8988T (cell line): Measurements from ENCODE around the gene ZNF793.

Experiments used
- DNase-seq: peaks from one replicate; pipeline ENCODE4 v3.0.0; 2011

The ZNF793 gene

DNA sequence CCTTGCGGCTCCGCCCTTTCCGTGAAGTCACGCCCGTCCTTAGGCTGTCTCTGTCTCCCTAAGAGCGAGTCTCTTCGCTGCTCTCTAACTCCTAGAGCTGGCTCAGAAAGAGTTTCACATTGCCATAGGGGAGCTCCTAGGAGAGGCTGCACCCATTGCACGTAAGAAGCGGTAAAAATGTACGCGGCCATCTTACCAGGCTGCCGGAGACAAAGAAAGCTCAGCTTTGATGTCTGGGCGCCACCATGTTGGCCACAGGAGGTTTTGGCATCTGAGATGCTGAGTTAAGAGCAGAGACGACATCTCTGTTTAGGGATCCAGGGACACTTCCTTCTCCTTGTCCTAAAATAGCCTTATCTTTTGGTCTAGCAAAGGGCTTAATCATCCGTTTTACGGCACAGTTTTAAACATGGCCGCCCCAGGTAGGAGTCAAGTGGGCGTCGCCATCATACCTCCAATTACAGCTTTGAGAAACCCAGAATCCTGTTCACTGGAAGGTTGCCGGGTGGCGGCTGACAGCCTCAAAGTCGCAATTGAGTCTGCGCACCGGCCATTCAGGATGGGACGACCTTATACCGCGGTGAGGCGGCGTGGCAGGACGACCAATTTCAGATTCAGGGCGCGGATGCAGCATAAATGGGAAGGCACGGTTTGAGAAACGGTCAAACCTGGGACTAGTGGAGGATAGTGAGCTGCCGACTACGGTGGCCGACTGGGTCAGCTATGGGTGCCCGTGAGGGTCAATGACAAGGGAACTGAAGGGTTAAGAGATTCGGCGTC, at the start of gene ZNF793:
ZNF793 (plus strand) TSS at position 553 of the 780 bp plus-strand sequence. CDS start 16,501 bp downstream, outside the sequence.
- DNase-seq, result peak; percentile 79

DNA sequence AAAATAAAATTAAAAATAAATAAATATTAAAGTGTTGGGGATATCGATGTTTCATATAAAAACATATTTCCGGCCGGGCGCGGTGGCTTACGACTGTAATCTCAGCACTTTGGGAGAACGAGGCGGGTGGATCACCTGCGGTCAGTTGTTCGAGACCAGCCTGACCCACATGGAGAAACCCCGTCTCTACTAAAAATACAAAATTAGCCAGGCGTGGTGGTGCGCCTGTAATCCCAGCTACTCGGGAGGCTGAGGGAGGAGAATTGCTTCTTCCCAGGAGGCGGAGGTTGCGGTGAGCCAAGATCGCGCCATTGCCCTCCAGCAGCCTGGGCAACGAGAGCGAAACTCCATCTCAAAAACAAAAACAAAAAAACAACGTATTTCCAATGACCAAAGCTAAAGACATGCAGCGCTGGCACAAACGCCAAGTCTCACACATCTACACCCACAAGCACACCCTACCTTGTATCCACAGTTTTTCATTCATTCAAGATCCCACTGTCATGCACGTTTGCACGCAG, 40.4 kb upstream of the ZNF793 start:
- DNase-seq, result no peak

GRCh38 chr19:37466798-37467607, 39.7 kb upstream of the ZNF793 start, which contains the start of gene ZNF569:
TSS of gene ZNF569 (minus strand) at chr19:37467444. CDS start at chr19:37444921, 22,523 bp downstream.
- DNase-seq, result peak; percentile 61

DNA sequence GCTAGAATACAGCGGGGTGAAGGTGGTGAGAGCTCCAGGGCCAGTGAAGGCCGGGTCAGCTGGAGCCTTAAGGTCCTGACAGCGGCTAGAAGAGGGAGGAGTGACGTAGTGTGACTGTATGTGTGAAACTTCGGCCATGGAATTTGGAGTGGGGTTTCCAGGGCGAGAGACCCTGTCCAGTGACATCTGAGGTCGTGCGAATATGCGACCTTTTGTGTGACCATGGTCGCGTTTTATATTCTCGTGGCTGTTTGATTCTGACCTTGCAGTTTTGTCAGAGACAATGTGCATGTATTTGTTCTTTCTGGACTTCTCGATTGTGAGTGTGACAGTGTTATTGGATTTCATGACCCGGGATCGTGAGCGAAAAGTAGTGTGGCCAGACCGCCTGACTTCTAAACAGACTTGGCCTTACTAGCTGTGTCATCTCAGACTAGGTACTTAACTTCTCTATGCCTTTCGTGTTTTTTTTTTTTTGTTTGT, 39.1 kb upstream of the ZNF793 start:
- no peak for DNase-seq

DNA sequence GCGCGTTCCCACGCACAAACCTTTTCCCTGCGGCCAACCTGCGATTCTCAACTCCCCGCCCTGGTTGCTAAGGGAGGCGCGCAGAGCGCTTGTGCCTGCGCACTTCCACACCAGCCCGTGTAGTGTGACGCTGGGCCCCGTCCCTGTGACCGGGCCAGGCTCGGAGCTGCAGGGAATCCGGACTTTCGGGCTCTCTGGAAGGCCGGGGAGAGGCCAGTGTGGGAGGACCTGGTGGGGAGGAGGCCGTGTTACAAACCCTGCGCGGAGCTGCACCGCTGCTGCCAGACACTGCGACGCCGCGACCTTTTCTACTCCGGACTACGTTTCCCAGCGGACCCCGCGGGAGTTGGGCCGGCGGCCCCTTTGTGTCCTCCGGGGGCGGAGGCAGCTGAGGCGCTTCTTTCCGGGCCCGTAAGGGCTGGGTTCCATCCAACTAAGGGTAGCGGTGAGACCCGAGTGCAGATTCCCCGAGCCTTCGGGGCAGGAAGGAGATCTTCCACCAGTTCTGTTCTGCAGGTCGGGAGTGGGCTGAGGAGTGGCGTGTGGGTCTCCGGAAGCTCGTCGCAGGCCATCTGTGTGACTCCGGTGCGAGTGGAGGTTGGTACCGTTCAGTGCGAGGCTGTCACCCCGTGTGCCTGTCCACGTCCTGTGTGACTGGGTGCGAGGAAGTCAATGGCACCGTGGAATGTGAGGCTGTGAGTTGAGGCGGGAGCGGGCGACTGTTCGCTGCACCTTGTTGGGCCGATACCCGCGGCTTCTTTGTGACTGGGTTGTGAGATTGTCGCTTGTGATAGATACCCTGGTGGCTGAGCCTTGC, 37.6 kb upstream of the ZNF793 start, which contains the start of gene ZNF570:
ZNF570 (plus strand) TSS at position 396 of the 817 bp plus-strand sequence. CDS start 999 bp downstream, outside the sequence.
- peak; percentile 70 for DNase-seq

DNA sequence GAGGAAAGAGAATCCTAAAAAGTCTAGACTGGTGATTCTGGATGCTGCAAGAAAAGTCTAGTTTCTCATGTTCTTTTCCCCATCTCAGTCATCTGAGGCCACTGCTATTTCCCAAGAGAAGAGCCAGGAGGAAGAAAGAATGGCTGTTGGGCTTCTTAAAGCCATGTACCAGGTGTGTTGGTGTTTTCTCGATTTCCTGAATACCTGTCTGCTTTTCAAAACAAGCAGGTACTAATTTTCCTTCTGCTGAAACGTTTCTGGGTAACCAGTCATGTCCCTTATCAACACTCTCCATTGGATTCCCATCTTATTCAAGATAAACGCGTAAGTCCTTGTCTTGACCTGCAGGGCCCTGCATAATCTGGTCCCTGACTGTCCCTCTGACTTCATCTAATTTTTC, 36.5 kb upstream of the ZNF793 start:
- DNase-seq, result no peak

GRCh38 chr19:37472165-37472564, 34.6 kb upstream of the ZNF793 start:
- no peak for DNase-seq

GRCh38 chr19:37484406-37485168, 22.2 kb upstream of the ZNF793 start:
- no peak for DNase-seq

DNA sequence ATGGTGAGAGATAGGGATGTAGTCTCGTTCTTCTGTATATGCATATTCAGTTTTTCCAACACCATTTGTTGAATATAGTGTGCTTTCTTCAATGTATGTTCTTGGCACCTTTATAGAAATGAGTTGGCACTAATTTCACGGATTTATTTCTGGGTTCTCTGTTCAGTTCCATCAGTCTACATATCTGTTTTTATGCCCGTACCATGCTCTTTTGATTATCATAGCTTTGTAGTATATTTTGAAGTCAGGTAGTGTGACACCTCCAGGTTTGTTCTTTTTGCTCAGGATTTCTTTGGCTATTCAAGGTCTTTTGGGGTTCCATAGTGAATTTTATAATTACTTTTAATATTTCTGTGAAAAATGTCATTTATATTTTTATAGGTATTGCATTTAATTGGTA, 14.5 kb upstream of the ZNF793 start:
- no peak for DNase-seq

- peak; percentile 35 for DNase-seq
These were observed 767 bp upstream of the ZNF793 start for GRCh38 chr19:37505958-37506386.

- no peak for DNase-seq
These were observed 377 bp downstream of the ZNF793 start for GRCh38 chr19:37507167-37507464.

DNA sequence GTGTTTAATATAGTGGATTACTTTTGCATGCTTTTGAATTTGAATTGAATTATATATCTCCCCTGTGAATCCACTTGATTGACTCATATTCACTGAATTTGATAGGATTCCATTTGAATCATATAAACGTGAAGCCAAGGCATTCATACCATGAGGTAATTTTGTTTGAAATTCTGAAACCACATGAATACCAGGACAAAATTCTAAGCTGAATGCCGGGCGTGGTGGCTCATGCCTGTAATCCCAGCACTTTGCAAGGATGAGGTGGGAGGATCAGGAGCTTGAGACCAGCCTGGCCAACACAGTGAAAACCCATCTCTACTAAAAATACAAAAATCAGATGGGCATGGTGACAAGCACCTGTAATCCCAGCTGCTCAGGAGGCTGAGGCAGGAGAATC, 4.4 kb downstream of the ZNF793 start:
- DNase-seq, result no peak

- no peak for DNase-seq
These were observed 5.1 kb downstream of the ZNF793 start for GRCh38 chr19:37511821-37512220.

- no peak for DNase-seq
These were observed 6.7 kb downstream of the ZNF793 start for GRCh38 chr19:37513397-37513796.

DNA sequence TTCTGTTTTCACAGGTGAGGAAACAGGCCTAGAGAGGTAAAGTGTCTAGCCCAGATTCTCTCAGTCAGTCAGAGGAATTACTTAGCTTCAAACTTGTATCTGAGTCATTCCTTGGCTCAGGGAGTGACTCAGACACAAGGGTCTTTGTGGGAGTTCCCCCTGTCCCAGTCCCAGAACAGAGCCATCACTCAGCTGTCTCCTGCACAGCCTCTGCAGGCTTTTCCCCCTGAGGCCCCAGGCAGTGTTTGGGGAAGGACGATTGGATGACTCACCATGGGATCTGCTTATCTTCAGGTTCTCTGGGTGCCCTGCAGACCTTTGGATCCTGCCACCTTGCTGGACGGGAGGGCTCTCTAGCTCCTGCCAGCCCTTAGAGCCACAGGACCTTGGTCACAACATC, 13.2 kb downstream of the ZNF793 start:
- DNase-seq, result peak; percentile 41

DNA sequence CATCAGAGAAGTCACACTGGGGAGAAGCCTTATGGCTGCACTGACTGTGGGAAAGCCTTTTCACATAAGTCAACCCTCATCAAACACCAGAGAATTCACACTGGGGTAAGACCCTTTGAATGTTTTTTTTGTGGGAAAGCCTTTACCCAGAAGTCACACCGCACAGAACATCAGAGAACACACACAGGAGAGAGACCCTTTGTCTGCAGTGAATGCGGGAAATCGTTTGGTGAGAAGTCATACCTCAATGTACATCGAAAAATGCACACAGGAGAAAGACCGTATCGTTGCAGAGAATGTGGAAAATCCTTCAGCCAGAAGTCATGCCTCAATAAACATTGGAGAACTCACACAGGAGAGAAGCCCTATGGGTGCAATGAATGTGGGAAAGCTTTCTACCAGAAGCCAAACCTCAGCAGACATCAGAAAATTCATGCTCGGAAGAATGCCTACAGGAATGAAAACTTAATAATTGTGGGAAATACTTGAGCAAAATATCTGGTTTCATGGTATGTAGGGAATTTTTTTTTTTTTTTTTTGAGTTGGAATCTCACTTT, 30.7 kb downstream of the ZNF793 start:
- no peak for DNase-seq

DNA sequence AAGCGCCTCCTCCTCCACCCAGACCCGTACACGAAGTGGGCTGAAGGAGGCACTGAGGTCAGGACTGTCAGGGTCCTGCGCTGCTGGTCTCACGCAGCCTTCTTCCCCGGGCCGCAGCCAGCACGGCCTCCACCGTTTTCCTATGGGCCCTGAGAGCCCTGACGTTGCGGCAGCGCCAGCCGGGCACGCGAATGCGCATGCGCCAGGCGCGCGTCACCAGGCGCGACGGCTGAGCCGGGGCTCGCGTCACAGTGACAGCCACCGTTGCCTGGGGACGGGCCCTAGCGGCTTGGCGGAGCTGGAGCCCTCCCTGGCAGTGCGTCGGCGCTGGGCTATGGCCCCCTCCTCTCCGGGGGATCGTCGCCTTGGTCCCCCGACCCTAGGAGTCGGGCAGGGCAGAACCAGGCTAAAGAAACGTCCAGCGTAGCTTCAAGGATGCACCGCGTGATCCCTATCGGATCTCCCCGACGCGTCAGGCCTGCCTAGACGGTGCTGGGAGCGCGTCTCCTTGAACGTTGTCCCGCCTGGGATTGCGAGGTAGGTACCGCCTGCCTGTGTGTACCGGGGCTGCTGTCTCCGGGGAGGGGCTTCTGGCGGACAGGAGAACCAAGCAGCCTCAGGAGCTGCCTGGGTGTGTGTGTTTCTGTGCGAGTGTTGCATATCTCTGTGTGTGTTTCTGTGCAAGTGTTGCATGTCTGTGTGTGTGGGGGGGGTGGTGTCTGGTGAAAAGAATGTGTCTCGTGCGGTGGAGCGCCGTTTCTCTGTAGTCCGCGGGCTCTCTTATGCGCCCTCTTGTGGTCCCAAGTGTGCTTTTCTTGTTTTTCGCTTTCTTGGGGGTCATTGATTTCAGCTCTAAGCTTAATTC, 44.6 kb downstream of the ZNF793 start:
- peak; percentile 47 for DNase-seq

GRCh38 chr19:37563518-37563917, 56.8 kb downstream of the ZNF793 start:
- DNase-seq, result no peak

DNA sequence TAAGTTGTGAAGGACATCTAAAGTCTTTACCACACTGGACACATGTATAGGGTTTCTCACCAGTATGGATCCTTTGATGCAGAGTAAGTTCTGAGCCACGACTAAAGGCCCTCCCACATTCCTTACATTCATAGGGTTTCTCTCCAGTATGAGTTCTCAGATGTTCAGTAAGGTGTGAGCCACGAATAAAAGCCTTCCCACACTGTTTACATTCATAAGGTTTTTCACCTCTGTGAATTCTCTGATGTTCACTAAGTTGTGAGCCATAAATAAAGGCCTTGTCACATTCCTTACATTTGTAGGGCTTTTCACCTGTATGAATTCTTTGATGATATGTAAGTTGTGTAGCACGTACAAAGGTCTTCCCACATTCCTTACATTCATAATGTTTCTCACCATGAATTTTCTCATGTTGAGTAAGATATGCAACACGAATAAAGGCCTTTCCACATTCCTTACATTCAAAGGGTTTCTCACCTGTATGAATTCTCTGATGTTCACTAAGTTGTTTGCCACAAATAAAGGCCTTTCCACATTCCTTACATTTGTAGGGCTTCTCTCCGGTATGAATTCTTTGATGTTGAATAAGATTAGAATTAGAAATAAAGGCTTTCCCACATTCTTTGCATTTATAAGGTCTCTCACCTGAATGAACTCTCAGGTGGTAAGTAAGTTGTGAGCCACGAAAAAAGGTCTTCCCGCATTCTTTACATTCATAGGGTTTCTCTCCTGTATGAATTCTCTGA, 58.1 kb downstream of the ZNF793 start:
- no peak for DNase-seq

DNA sequence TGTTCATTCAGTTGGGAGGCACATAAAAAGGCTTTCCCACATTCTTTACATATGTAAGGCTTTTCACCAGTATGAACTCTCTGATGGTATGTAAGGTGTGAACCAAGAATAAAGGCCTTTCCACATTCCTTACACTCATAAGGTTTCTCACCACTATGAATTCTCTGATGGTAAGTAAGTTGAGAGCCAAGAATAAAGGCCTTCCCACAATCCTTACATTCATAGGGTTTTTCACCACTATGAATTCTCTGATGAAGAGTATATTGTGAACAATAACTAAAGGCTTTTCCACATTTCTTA, 58.6 kb downstream of the ZNF793 start:
- DNase-seq, result no peak
